ENCODE measurements around the gene GYPB.
"Not testable (repeated sequence)": the region's sequence is repeated elsewhere in the genome, so short reads cannot be mapped to it uniquely, and the experiment has no call there.

The GYPB gene

DNA sequence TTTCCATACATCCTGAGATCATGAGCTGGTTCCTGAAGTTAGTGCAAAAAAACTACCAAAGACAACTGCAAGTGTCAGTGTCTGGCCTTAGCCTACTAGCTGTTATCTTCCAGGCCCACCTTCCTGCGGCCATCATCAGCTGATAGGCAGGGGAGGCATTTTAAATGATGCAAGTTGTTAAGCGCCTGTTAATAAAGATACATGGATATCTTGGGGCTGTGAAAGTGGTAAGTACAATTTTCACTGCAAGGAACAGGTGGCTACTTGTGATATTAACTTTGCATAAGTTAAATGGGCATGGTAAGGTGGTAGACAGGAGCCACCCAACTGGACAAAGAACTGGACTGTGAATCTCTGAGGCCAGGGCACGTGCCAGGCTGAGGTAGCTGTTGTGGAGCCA, at the start of gene GYPB:
Gene GYPB, minus strand, starts transcription at position 104 of the 400 bp plus-strand sequence. Its CDS starts 93 bp downstream, at position 11.
- not testable (repeated sequence) for DNase-seq

DNA sequence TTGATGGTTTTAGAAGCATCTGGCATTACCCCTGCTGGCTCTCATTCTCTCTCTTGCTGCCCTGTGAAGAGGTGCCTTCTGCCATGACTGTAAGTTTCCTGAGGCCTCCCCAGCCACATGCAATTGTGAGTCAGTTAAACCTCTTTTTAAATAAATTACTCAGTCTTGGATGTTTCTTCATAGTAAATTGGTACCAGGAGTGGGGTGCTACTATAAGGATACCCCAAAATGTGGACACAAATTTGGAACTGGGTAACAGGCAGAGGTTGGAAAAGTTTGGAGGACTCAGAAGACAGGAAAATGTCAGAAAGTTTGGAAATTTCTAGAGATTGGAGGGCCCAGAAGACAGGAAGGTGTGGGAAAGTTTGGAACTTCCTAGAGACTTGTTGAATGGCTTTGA, 42.4 kb upstream of the GYPB start:
- not testable (repeated sequence) for DNase-seq

DNA sequence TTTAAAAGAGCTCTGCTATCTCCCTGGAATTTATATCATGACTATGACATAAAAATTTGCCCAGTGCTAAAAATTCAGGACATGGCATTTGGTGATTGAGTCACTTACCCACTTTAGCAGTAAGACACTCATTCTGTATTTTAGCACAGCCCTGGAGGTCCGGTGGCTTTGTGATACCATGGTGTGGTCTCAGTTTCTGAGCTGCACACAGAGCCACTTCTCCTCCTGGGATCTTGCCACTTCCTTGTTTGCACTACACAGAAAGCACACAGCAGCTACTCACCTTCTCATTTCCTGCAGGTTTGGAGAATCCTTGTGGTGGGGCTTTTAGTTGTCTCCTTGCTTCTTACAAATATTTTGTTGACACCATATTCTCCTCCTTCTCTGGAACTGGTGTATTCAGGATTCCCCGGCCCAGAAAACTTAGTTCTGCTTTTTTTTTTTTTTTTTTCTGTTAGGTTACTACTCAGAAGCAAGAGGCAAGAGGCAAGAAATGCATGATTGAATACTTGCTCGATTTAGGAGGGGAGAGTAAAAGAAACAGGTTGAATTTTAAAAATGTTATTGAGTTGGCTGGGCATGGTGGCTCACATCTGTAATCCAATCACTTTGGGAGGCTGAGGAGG, 41.2 kb upstream of the GYPB start:
- DNase-seq = not testable (repeated sequence)

DNA sequence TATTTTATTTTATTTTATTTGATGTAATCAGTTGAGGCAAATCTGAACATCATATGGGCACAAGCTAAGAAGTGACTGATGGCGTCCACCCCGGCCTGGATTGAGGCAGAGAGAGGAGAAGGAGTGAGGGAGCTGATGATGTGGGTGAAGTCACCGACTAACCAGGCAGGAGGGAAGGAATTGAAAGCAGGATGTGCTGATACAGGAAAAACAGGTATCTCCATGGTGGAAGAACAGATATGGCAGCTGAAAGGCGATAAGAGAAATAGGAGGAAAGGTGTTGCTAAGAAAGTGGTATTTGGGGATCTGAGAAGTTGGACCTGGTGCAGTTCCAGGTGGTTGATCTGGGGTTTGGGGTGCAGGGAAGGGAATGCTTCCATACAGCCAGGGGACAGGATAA, 37.6 kb upstream of the GYPB start:
- no peak for DNase-seq

DNA sequence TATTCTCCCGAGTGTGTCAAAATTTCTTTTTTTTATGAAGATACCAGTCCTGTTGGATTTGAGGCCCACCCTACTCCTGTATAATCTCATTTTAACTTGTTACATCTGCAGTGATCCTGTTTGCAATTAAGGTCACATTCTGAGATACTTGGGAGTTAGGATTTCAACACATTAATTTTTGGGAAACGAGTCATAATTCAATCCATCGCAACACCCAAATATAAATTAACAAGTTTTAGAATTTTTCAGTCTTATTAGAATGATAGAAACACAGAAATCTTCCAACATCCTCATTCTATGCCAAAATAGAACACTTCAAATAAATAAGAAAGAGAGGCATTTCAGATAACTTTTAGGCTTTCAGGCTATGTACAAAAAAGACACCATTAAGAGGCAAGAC, 36.2 kb upstream of the GYPB start:
- DNase-seq = not testable (repeated sequence)

DNA sequence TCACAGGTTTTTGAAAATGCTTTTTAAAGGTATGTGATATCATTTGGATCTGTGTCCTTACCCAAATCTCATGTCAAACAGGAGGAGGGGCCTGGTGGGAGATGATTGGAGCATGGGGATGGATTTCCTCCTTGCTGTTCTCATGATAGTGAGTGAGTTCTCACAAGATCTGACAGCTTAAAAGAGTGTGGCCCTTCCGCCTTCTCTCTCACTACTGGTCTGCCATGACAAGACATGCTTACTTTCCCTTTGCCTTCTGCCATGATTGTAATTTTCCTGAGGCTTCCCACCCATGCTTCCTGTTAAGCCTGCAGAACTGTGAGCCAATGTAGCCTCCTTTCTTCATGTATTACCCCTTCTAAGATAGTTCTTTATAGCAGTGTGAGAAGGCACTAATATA, 32.3 kb upstream of the GYPB start:
- not testable (repeated sequence) for DNase-seq

DNA sequence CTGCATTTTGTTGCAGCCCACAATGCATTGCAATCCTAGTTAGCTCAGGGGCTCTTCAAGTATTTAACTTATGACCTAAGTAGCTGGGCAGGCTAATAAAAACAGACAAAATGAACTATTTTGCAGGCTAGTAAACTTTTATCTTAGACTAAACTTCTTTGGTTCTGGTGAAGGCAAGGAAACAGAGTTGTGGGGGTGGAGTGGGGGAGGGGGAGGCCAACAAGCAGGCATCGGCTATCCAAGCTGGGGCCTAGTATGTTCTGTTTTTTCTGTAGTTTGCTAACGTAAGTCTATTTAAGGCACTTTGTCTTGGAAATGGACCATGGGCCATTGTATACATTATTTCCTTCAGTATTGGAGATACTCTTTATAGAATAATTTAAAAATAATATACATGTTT, 31.5 kb upstream of the GYPB start:
- not testable (repeated sequence) for DNase-seq

DNA sequence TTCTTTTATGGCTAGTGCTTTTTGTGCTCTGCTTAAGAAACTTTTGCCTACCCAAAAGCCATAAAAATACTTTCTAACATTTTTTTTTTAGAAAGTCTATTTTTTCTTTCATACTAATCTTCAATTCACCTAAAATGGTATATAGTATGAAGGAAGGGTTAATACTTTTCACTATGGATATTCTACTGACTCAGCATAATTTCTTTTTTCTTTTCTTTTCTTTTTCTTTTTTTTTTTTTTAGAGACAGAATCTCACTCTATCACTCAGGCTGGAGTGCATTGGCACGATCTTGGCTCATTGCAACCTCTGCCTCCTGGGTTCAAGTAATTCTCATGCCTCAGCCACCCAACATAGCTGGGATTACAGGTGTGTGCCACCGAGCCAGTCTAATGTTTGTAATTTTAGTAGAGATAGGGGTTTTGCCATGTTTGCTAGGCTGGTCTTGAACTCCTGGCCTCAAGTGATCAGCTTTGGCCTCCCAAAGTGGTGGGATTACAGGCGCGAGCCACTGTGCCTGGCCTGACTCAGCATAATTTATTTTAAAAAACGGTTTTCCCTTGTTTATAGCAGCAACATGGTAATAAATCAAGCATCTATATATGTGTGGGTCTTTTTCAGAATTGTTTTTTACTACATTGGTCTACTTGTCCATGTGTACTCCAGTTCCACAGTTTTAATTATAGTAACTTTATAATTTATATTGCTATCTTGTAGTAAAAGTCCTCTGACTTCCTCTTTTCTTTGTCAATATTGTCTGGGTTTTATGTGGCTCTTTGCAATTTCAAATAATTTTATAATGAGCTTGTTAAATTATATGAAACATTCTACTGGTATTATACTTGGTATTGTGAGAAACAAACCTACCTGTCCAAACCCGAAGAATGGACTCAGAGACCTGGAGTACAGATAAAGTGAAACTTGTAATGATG, 30.6 kb upstream of the GYPB start:
- DNase-seq = not testable (repeated sequence)

DNA sequence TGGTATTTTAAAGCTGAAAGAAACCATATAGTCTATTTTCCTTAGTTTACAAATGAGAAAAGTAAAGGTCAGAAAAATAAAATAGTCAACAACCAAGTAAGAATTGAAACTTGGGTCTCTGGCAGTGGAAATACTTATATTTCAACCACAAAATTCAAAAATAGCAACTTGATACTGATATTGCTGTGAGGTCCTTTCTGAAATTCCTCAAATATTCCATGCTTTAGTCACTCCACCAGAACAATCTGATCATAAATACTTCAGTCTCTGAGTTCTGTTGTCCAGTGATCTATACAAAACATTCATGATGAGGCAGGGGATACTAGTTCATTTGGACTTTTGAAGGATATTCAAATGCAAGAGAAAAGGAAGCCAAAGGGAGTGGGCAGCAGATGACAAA, 25.8 kb upstream of the GYPB start:
- DNase-seq = not testable (repeated sequence)

DNA sequence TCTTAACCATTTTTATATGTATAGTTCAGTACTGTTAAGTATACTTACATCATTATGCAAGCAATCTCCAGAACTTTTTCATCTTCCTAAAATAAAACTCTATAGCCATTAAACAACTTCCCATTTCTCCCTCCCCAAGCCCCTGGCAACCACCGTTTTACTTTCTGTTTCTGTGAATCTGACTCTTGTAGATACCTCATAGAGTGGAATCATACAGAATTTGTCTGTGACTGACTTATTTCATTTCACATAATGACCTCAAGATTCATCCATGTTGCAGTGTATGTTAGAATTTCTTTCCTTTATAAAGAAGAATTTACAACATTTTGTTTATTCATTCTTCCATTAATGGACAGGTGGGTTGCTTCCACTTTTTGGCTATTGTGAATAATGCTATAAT, 13.4 kb upstream of the GYPB start:
- peak; percentile 35 for DNase-seq

DNA sequence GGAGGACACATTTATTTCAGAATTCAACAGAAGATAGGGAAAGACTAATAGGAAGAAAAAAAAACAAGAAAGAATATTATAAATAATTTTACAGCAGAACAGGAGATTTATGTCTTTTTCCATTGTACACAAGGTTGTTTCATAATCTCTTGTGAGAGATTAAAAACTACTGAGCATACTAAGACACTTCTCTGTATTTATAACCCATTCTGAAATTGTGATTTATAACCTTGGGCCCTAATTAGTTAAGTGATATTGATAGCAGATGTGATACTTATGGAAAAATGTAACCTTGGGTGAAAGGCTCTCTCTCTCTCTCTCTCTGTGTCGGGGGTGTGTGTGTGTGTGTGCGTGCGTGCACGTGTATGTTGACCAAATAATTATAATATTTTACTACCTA, 12.7 kb upstream of the GYPB start:
- not testable (repeated sequence) for DNase-seq

DNA sequence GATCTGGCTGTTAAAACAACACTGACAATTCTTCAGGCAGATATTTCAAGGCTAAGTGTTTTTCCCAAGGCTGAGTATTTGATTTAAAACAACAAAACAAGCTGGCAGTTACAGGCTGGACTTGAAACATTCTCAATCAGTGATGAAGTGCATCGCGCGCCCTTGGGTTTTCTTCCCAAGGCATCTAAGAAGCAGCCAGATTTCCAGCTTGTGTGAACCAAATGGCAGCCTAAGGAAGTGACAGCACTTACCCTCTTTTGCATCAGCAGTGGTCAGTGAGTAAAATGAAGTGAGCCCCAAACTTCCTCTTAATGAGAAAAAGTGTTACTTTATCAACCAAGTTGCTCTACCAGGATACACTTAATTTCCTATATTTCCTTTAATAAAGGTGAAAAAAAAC, 12.2 kb upstream of the GYPB start:
- DNase-seq = not testable (repeated sequence)

DNA sequence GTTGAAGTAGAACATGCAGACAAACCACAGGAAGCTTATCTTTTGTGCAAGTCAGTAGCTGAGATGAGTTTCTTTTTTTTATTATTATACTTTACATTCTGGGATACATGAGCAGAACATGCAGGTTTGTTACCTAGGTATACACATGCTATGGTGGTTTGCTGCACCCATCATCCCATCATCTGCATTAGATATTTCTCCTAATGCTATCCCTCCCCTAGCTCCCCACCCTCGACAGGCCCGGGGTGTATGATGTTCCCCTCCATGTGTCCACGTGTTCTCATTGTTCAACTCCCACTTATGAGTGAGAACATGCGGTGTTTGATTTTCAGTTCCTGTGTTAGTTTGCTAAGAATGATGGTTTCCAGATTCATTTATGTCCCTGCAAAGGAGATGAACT, 11.5 kb upstream of the GYPB start:
- not testable (repeated sequence) for DNase-seq

DNA sequence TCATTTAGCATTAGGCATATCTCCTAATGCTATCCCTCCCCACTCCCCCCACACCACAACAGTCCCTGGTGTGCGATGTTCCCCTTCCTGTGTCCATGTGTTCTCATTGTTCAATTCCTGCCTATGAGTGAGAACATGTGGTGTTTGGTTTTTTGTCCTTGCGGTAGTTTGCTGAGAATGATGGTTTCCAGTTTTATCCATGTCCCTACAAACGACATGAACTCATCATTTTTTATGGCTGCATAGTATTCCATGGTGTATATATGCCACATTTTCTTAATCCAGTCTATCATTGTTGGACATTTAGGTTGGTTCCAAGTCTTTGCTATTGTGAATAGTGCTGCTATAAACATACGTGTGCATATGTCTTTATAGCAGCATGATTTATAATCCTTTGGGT, 7.5 kb upstream of the GYPB start:
- not testable (repeated sequence) for DNase-seq

DNA sequence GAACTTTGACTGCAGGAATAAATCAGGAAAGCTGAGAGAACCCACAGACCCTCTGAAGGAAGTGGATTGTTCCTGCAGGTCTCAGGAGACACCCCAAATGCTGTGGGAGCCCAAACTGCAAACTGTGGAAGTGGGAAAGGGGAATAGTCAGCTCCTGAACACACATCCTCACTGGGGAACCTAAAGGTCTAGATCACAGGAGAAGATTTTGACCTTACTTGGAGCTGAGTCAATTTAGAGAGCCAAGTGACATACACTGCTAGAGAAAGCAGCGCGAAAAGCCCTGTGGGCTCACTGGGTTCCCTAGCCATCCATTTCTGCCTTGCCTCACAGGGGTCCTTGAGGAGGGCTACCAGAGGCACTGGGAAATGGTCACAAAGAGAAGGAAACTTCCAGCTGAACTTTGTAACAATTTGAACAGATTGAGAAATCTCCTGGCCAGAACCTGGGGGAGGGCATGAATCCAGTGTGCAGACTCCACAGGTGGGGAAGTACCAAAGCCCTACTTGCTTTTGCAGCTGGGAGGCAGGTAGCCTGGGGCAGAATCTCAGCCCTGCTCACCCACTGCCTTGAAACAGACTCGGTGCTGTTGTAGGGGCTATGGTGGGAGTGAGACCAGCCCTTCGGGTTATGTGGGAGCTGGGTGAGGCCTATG, 5.3 kb upstream of the GYPB start:
- DNase-seq = not testable (repeated sequence)

DNA sequence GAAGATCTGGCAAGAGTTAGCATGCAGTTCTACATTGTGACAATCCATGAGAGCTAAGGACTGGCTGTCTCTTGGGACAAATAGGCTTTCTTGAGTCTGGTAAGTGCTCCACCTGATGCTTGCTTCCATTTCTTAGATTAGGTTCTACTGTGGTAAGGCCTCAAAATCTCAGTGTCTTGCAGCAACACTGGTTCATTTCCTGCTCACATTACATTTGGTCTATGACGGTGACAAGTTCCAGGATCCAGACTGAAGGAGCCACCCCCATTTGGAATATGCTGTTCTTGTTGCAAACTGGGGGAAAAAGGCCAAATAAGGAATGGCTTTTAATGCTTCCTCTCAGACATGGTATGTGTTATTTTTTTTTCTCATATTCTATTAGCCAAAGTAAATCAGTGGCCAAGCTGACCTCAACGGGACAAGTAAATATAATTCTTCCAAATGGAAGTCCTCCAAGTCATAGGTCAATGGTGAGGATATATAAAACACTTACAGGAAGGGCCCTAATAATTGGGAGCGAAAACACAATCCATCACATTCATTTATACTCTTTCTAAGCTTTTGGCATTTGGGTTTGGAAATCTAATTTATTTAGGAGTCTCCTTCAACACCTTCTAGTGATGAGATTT, 3.7 kb upstream of the GYPB start:
- DNase-seq = not testable (repeated sequence)

DNA sequence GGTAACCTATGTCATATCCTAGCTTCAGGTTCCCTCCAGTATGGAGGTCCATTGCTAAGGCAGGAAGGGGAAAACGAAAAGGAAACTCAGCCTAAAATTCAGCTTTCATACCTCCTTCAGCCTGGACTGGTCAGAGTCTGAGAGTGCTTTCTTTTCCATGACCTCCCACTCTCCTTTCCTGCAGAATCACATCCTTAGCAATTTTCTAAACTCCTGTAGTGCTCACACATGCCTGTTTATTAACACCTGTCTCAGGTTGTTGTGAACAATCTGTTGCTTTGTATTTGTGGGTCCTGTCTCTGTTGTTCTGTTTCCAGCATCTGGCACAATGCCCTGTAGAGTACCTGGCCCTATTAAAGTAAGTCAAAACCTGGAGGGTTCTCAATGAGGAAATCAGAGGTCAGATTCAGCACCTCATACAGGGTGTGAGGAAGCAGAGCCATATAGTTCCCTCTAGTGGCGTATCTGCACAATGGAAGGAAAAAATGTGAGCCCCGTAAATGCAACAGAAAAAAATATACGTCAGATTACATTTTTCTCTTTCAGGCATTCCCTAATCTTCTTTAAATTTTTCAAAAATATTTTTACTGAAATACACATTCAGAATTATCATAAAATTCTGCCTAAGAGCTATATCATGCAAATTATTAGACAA, 2.3 kb upstream of the GYPB start:
- peak; percentile 6 for DNase-seq

DNA sequence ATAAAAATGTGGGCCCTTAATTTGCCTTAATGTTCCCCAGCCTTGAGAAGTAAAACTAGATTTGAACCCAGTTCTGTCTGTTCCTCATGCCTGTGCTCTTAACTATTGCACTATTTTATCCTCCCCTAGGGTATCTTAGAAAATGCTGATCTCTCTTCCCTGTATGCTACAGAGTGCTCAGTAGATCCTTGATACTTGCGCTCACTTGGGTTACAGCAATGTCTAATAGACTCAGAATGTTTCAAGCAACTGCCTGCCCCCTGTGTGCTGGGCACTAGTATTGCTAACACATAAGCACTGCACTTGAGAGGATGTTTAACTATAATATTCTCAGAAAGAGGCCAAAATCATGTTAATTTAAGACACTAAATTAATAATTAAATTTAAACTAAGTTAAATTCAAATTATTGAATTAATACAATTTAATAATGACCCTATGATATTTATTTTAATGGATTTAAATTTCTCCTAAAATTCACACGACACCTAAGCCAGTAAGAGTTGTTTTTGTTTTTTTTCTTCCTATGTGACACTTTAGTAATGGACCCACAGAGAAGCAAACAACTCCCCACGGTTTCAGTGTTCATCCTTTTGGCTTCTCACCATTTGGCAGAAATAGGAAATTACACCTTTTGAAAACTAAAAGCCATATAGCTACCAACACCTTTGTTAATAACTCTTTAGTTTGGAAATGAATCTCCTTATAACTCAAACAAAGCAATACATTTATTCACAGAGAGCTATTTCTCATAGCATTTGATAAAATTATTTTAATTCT, 768 bp downstream of the GYPB start:
- not testable (repeated sequence) for DNase-seq

DNA sequence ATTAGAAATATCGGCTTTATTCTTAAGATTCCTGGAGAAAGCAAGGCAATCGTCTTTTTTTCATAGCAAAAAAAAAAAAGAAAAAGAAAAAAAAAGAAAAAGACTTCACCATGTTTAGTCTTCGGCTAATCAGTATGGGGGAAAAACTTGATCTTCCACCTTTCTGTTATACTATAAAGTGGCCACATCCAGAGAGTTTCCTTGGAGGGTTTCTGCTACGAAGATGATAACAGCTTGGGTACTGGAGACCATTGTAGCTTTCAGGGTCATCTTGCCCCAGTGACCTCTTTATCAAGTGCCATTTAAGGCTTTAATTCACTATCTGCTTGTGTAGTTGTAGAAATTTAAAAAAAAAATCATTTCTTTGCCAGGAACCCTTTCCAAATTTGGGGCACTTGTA, 1.9 kb downstream of the GYPB start:
- not testable (repeated sequence) for DNase-seq

DNA sequence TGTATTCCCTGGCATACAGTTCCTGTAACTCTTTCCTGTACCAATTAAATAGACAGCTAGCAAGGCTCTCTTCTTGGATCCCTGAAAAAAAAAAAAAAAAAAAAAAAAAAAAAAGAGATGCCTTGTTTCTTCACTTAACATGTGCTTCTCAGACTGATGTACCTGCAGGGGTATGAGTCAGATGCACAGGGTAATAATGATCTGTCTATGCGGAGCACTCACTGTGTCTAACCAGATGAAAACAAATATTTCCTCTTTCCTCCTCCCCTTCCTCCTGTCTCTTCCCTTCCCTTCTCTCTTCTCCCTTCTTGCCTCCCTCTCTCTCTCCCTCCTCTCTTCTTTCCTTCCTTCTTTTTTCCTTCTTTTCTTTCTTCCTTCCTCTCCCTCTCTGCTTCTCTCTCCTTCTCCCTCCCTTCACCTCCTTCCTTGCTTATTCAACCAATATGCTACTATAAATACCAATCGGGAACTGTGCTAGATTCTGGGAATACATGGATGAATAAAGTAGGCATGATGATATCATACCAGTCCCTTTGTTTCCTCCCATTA, 3.0 kb downstream of the GYPB start:
- not testable (repeated sequence) for DNase-seq

DNA sequence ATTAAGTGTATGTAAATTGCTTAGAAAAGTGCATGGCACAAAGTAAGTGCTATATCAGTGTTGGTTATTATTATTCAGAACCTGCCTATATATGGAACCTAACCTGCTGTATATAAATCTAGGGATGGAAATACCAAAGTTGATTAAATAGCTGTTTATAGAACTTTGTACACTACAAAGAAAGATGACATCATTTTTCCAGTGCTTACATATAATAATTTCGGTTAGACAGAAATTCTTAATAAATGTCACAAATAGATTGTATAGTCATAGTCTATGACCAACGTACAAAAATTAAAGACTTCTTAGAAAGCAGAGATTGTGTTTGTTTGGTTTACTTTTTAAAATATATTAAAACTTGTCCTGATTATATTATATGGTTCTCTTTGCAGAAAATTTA, 4.4 kb downstream of the GYPB start:
- no peak for DNase-seq
